VCaP (cell line): ENCODE data around the gene SLC22A12.

ENCODE experiments used
- H3K27ac ChIP-seq: fragments of 450-650 bp; 2 replicates; pipeline ENCODE4 v1.5.1; 2017
- TF ChIP-seq, protein P1 (sequence below): fragments of 450-650 bp; conservative IDR thresholded peaks from 2 replicates; pipeline ENCODE4 v1.5.1; 2017; ENCODE audit warnings: mild to moderate bottlenecking, moderate library complexity

The SLC22A12 gene

DNA sequence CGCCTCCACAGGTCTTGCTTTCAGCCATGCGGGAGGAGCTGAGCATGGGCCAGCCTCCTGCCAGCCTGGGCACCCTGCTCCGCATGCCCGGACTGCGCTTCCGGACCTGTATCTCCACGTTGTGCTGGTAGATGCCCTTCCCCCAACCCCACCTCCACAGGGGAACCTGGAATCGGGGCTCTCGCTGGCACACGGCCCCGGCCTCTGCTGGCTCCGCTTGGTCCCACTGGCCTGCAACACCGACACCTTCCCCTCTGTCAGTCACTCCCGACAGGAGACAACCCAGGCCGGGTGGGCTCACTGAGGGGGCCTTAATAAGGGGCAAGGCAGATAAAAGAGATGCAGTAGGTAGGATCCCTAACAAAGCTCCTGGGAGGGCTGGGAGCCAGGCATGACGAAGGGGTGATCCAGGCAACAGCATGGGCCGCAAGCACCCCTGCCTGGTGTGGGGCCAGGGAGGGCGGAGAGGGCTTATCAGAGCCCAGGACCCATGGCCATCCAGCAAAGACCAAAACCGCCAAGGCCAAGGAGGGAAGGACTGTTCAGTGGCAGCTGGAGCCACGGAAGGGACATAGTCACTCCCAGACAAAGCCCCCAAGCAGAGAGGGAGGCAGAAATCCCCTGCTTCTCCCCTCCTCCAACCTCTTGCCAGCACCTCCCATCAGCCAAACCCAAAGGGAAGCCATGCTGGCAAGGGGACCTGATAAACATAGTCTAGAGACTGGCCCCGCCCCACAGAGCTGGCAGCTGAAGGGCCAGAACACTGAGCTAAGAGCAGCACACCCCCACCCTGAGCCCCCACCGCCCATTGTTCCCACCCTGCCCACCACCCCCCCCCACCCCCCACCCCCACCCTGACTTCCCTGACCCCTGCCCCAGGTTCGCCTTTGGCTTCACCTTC lies 8.0 kb downstream of the SLC22A12 start:
- no peak overlapping the region for H3K27ac ChIP-seq
- TF ChIP-seq, protein P1, sequence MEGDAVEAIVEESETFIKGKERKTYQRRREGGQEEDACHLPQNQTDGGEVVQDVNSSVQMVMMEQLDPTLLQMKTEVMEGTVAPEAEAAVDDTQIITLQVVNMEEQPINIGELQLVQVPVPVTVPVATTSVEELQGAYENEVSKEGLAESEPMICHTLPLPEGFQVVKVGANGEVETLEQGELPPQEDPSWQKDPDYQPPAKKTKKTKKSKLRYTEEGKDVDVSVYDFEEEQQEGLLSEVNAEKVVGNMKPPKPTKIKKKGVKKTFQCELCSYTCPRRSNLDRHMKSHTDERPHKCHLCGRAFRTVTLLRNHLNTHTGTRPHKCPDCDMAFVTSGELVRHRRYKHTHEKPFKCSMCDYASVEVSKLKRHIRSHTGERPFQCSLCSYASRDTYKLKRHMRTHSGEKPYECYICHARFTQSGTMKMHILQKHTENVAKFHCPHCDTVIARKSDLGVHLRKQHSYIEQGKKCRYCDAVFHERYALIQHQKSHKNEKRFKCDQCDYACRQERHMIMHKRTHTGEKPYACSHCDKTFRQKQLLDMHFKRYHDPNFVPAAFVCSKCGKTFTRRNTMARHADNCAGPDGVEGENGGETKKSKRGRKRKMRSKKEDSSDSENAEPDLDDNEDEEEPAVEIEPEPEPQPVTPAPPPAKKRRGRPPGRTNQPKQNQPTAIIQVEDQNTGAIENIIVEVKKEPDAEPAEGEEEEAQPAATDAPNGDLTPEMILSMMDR, result no peak

DNA sequence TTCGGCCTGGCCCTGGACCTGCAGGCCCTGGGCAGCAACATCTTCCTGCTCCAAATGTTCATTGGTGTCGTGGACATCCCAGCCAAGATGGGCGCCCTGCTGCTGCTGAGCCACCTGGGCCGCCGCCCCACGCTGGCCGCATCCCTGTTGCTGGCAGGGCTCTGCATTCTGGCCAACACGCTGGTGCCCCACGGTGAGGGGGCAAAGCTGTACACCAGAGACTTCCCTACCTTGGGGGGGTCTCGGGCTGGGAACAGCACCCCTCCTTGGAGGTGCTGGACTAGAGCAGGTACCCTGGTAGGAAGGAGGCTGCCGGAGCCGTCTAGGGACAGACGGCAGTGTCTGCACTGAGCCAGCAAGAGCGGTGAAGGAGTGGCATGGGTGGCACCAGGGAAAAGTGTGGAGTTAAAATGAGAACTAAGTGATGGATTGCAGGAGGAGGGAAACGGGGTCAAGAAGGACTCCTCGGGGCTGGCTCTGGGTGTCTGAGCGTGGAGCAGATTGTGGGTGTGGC lies 8.7 kb downstream of the SLC22A12 start:
- TF ChIP-seq, protein P1, result no peak
- H3K27ac ChIP-seq, result no peak overlapping the region

DNA sequence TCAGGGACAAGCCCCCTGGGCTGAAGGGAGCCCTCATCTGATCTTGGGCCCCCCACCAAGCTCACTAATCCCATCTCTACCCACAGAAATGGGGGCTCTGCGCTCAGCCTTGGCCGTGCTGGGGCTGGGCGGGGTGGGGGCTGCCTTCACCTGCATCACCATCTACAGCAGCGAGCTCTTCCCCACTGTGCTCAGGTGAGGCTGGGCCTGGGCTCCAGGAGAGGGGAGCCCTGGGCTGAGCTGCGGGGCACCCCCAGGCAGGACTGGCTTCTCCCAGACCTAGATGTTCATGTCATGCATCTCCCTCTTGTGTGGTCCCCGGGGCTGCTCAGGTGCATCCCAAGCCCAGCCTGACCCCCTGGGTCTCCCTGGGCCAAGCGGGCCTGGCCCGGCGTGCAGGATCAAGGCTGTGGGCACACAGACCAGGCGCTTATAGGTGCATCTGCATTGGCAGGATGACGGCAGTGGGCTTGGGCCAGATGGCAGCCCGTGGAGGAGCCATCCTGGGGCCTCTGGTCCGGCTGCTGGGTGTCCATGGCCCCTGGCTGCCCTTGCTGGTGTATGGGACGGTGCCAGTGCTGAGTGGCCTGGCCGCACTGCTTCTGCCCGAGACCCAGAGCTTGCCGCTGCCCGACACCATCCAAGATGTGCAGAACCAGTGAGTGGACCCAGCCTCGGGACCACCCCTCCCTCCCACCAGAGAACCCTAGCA lies 9.4 kb downstream of the SLC22A12 start:
- TF ChIP-seq, protein P1, result no peak
- no peak overlapping the region for H3K27ac ChIP-seq

DNA sequence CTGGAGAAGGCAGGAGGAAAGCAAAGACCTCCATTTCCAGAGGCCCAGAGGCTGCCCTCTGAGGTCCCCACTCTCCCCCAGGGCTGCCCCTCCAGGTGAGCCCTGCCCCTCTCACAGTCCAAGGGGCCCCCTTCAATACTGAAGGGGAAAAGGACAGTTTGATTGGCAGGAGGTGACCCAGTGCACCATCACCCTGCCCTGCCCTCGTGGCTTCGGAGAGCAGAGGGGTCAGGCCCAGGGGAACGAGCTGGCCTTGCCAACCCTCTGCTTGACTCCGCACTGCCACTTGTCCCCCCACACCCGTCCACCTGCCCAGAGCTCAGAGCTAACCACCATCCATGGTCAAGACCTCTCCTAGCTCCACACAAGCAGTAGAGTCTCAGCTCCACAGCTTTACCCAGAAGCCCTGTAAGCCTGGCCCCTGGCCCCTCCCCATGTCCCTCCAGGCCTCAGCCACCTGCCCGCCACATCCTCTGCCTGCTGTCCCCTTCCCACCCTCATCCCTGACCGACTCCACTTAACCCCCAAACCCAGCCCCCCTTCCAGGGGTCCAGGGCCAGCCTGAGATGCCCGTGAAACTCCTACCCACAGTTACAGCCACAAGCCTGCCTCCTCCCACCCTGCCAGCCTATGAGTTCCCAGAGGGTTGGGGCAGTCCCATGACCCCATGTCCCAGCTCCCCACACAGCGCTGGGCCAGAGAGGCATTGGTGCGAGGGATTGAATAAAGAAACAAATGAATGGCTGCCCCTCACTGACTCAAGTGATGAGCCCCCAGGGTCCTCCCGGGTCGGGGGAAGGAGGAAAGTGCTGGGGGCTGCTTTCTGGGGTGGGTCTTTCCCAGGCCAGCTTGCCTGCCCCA lies 10.8 kb downstream of the SLC22A12 start:
- TF ChIP-seq, protein P1, result no peak
- H3K27ac ChIP-seq, result no peak overlapping the region

DNA sequence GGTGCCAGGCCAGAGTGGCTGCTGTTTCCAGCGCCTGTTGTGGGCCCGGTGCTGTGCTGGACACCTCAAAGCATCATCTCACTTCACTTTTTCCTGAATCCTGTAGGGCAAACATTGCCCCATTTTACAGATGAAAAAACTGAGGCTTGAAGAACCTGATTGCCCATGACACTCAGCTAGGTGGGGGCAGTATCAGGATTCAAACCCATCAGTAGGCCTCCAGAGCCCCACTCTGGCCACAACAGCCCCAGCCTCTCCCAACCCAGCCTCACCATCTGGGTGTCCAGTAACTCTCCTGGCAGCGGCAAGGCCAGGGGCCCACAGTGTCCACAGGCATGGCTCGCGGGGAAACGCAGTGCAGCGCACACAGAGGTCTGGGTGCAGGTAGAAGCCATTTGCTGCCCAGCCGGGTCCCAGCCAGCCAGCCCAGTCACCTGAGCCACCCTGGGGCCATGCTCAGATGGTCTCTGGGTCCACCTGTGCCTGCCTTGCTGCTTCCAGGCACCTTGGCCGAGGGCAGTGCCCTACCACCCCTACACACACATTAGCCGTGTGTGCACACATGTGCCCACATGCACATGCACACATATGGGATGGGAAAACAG lies 11.5 kb downstream of the SLC22A12 start:
- H3K27ac ChIP-seq, result no peak overlapping the region
- TF ChIP-seq, protein P1, result no peak

DNA sequence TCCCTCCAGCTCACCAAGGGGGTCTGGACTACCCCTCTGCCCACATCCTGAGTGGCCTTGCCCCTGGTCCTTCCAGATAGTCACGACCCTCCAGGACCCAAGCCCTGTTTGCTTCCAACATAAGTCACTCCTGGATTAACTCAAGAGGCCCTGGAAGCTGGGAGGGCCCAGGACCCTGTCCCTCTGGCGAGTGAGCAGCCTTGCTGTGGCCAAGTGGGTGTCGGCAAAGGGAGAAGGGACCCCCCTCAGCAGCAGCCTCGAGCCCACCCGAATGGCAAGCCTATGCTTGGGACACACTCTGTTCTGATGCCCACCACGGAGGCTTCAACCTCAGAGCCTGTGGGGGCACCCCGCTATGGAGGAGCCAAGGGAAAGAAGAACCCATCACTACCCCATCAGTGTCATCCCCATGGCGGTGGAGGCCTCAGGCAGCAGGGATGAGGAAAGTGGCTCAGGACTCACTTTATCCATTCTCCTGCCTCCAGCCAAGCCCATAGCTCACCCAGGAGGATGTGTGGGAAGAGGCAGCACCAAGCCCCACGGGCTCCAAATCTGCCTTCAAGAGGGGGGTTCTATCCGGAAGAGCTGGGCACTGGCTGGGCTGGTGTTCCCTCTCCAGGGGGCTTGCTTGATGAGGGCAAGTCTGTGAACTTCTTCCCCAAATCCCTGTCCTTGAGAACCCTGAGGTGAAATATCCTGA lies 12.5 kb downstream of the SLC22A12 start:
- TF ChIP-seq, protein P1, result no peak
- no peak overlapping the region for H3K27ac ChIP-seq
